ENCODE data around the gene VAMP1.
A peak's percentile ranks its signal among the peaks of the same experiment; 100 is the strongest.
"Not testable (repeated sequence)": the region's sequence is repeated elsewhere in the genome, so short reads cannot be mapped to it uniquely, and the experiment has no call there.

VAMP1 gene

DNA sequence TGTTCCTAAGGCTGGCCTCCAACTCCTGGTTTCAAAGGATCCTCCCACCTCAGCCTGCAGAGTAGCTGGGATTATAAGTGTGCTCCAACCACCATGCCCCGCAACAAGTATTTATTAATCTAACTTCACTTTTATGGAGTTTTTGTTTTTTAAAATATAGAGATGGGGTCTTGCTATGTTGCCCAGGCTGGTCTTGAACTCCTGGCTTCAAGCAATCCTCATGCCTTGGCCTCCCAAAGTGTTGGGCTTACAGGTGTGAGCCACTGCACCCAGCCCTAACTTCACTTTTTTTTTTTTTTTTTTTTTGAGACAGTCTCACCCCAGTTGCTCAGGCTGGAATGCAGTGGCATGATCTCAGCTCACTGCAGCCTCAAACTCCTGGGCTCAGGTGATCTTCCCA is 20.2 kb upstream of the VAMP1 start:
- not testable (repeated sequence) for H3K9ac ChIP-seq (ENCODE audit: low read length); H3K4me3 ChIP-seq (ENCODE audit: low read depth, low read length); H3K9me3 ChIP-seq (ENCODE audit: control insufficient read depth, insufficient read depth, low read depth, low read length); H3K27me3 ChIP-seq (ENCODE audit: control insufficient read depth, insufficient read depth, low read length); H3K4me1 ChIP-seq (ENCODE audit: control insufficient read depth, insufficient read depth, low read length); H3K27ac ChIP-seq (ENCODE audit: low read depth, low read length)
- H3K36me3 ChIP-seq (ENCODE audit: control insufficient read depth, insufficient read depth, low read length) = peaks cover 18% of the 10 kb centered on the region

DNA sequence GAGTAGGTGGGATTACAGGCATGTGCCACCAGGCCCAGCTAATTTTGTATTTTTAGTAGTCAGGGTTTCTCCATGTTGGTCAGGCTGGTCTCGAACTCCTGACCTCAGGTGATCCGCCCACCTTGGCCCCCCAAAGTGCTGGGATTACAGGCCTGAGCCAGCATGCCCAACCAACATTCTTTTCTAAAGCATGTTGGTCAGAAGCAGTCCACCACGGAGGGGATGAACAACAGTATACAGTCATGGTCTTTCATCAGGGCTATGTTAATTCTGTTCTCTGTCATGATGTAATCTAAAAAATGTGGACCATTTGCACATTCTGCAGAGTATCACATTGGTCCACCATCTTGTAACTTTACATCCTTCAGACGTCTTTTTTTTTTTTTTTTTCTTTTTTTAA is 19.0 kb upstream of the VAMP1 start:
- H3K4me3 ChIP-seq (ENCODE audit: low read depth, low read length) = no peak overlapping the region

DNA sequence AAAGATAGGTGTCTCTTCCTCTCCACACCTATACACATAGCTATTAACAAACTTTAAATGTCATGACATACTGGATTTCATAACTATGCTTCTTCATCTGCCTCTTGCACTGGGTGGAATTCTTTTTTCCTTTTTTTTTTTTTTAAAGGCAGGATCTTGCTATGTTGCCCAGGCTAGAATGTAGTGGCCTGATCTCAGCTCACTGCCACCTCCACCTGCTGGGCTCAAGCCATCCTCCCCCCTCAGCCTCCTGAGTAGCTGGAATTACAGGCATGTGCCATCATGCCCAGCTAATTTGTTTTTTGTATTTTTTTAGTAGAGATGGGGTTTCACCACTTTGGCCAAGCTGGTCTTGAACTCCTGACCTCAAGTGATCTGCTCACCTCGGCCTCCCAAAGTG is 17.8 kb upstream of the VAMP1 start:
- H3K9me3 ChIP-seq (ENCODE audit: control insufficient read depth, insufficient read depth, low read depth, low read length) = no peaks in the 10 kb centered on the region
- H3K9ac ChIP-seq (ENCODE audit: low read length) = no peak overlapping the region
- peaks cover 3% of the 10 kb centered on the region; the same call in 1 of the 2 replicates for H3K4me1 ChIP-seq (ENCODE audit: control insufficient read depth, insufficient read depth, low read length)
- peaks cover 9% of the 10 kb centered on the region for H3K36me3 ChIP-seq (ENCODE audit: control insufficient read depth, insufficient read depth, low read length)
- H3K27me3 ChIP-seq (ENCODE audit: control insufficient read depth, insufficient read depth, low read length) = no peaks in the 10 kb centered on the region
- no peak overlapping the region for H3K27ac ChIP-seq (ENCODE audit: low read depth, low read length)
- no peak overlapping the region for H3K4me3 ChIP-seq (ENCODE audit: low read depth, low read length)

More for the DNA sequence above, 19.0 kb upstream of the VAMP1 start:
- Histone ChIP-seq H3K27ac (ENCODE audit: low read depth, low read length) (no peak overlapping the region), H3K9me3 (ENCODE audit: control insufficient read depth, insufficient read depth, low read depth, low read length) (no peaks in the 10 kb centered on the region), H3K27me3 (ENCODE audit: control insufficient read depth, insufficient read depth, low read length) (no peaks in the 10 kb centered on the region), H3K4me1 (ENCODE audit: control insufficient read depth, insufficient read depth, low read length) (peaks cover 3% of the 10 kb centered on the region; the same call in 1 of the 2 replicates), H3K36me3 (ENCODE audit: control insufficient read depth, insufficient read depth, low read length) (peaks cover 9% of the 10 kb centered on the region), H3K9ac (ENCODE audit: low read length) (no peak overlapping the region)

- Histone ChIP-seq H3K36me3 (ENCODE audit: control insufficient read depth, insufficient read depth, low read length) (no peaks in the 10 kb centered on the region), H3K9ac (ENCODE audit: low read length) (no peak overlapping the region), H3K27me3 (ENCODE audit: control insufficient read depth, insufficient read depth, low read length) (no peaks in the 10 kb centered on the region), H3K4me3 (ENCODE audit: low read depth, low read length) (no peak overlapping the region), H3K27ac (ENCODE audit: low read depth, low read length) (no peak overlapping the region), H3K9me3 (ENCODE audit: control insufficient read depth, insufficient read depth, low read depth, low read length) (0 out of 2 replicates have a peak, but pooled peaks cover 4% of the 10 kb centered on the region), H3K4me1 (ENCODE audit: control insufficient read depth, insufficient read depth, low read length) (no peaks in the 10 kb centered on the region)
These were observed 7.9 kb upstream of the VAMP1 start for GRCh38 chr12:6478416-6478815.

DNA sequence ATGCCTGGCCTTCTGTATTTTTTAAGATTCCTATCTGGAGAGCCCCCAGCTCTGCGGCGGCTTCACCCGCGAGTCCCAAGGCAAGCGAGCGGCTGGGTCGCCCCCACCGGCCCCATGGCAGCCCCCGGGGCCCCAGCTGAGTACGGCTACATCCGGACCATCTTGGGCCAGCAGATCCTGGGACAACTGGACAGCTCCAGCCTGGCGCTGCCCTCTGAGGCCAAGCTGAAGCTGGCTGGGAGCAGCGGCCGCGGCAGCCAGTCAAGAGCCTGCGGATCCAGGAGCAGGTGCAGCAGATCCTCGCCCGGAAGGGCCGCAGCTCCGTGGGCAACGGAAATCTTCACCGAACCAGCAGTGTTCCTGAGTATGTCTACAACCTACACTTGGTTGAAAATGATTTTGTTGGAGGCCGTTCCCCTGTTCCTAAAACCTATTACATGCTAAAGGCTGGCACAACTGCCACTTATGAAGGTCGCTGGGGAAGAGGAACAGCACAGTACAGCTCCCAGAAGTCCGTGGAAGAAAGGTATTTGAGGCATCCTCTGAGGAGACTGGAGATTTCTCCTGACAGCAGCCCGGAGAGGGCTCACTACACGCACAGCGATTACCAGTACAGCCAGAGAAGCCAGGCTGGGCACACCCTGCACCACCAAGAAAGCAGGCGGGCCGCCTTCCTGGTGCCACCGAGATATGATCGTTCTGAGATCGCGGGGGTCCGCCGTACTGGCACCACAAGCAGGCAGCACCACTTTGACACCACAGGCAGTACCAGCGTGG is 7.3 kb upstream of the VAMP1 start:
- not testable (repeated sequence) for H3K4me3 ChIP-seq (ENCODE audit: low read depth, low read length); H3K27me3 ChIP-seq (ENCODE audit: control insufficient read depth, insufficient read depth, low read length); H3K27ac ChIP-seq (ENCODE audit: low read depth, low read length); H3K4me1 ChIP-seq (ENCODE audit: control insufficient read depth, insufficient read depth, low read length); H3K36me3 ChIP-seq (ENCODE audit: control insufficient read depth, insufficient read depth, low read length); H3K9me3 ChIP-seq (ENCODE audit: control insufficient read depth, insufficient read depth, low read depth, low read length); H3K9ac ChIP-seq (ENCODE audit: low read length)

DNA sequence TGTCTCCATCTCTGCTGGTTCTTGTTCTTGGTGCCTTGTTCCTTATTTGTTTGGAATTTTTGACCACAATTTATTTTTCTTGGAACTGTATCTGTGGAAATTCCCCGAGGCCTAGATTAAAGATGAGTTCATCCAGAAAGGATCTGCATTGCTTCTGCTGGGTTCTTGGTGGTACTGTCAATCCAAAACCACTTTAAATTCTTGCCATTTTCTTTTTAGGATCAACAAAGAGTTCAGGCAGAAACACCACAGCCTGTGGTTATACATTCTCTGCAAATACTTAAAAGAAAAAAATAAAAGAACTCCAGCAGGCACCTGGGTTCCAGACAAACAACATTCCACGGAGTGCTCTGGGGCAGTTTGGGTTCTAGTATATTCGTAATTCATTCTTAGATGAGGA is 6.0 kb upstream of the VAMP1 start:
- H3K9me3 ChIP-seq (ENCODE audit: control insufficient read depth, insufficient read depth, low read depth, low read length) = 0 out of 2 replicates have a peak, but pooled peaks cover 4% of the 10 kb centered on the region
- no peak overlapping the region for H3K4me3 ChIP-seq (ENCODE audit: low read depth, low read length)
- H3K36me3 ChIP-seq (ENCODE audit: control insufficient read depth, insufficient read depth, low read length) = no peaks in the 10 kb centered on the region
- H3K27ac ChIP-seq (ENCODE audit: low read depth, low read length) = no peak overlapping the region
- no peak overlapping the region for H3K9ac ChIP-seq (ENCODE audit: low read length)
- no peaks in the 10 kb centered on the region for H3K27me3 ChIP-seq (ENCODE audit: control insufficient read depth, insufficient read depth, low read length)
- no peaks in the 10 kb centered on the region for H3K4me1 ChIP-seq (ENCODE audit: control insufficient read depth, insufficient read depth, low read length)

DNA sequence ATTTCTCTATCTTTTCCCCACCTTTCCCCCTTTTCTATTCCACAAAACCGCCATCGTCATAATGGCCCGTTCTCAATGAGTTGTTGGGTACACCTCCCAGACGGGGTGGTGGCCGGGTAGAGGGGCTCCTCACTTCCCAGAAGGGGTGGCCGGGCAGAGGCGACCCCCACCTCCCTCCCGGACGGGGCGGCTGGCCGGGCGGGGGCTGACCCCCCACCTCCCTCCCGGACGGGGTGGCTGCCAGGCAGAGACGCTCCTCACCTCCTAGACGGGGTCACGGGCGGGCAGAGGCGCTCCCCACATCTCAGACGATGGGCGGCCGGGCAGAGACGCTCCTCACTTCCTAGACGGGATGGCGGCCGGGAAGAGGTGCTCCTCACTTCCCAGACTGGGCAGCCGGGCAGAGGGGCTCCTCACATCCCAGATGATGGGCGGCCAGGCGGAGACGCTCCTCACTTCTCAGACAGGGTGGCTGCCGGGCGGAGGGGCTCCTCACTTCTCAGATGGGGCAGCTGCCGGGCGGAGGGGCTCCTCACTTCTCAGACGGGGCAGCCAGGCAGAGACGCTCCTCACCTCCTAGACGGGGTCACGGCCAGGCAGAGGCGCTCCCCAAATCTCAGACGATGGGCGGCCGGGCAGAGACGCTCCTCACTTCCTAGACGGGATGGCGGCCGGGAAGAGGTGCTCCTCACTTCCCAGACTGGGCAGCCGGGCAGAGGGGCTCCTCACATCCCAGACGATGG is 4.9 kb upstream of the VAMP1 start:
- not testable (repeated sequence) for H3K9me3 ChIP-seq (ENCODE audit: control insufficient read depth, insufficient read depth, low read depth, low read length); H3K4me3 ChIP-seq (ENCODE audit: low read depth, low read length); H3K27ac ChIP-seq (ENCODE audit: low read depth, low read length); H3K9ac ChIP-seq (ENCODE audit: low read length); H3K4me1 ChIP-seq (ENCODE audit: control insufficient read depth, insufficient read depth, low read length); H3K27me3 ChIP-seq (ENCODE audit: control insufficient read depth, insufficient read depth, low read length); H3K36me3 ChIP-seq (ENCODE audit: control insufficient read depth, insufficient read depth, low read length)

DNA sequence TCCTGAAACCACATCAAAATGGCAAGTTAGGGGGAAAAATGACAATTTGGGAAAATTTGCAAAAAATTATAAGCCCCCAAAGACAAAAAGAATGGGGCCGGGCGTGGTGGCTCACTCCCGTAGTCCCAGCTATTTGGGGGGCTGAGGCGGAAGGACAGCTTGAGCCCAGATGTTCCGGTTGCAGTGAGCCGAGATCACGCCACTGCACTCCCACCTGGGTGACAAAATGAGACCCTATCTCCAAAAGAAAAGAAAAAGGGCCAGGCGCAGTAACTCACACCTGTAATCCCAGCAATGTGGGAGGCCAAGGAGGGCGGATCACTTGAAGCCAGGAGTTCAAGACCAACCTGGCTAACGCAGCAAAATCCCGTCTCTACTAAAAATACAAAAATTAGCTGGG is 2.0 kb upstream of the VAMP1 start:
- peaks cover 4% of the 10 kb centered on the region; the same call in 1 of the 2 replicates for H3K9me3 ChIP-seq (ENCODE audit: control insufficient read depth, insufficient read depth, low read depth, low read length)
- H3K4me1 ChIP-seq (ENCODE audit: control insufficient read depth, insufficient read depth, low read length) = peaks cover 9% of the 10 kb centered on the region; the same call in 1 of the 2 replicates
- H3K27ac ChIP-seq (ENCODE audit: low read depth, low read length) = no peak overlapping the region
- H3K36me3 ChIP-seq (ENCODE audit: control insufficient read depth, insufficient read depth, low read length) = peaks cover 4% of the 10 kb centered on the region; the same call in 1 of the 2 replicates
- H3K27me3 ChIP-seq (ENCODE audit: control insufficient read depth, insufficient read depth, low read length) = no peaks in the 10 kb centered on the region
- no peak overlapping the region for H3K9ac ChIP-seq (ENCODE audit: low read length)
- no peak overlapping the region for H3K4me3 ChIP-seq (ENCODE audit: low read depth, low read length)

DNA sequence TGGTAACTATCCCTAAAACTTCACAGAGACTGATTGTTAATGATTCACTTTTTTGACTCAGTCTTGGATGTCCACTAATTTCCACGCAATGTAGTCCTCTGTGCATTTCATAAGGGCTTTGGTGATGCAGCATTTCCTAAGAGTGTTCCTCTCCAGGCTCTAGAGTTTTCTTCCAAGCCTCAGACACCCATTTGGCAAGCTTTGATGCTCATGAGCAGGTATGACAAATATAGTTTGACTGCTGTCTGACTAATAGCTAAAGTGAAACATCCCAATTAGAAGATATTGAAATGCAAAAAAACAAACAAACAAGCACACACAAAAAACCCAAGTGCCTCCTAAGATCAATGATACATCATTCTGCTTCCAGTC is 1.5 kb upstream of the VAMP1 start:
- Histone ChIP-seq H3K27ac (ENCODE audit: low read depth, low read length) (no peak overlapping the region), H3K27me3 (ENCODE audit: control insufficient read depth, insufficient read depth, low read length) (no peaks in the 10 kb centered on the region), H3K36me3 (ENCODE audit: control insufficient read depth, insufficient read depth, low read length) (peaks cover 4% of the 10 kb centered on the region; the same call in 1 of the 2 replicates), H3K4me3 (ENCODE audit: low read depth, low read length) (no peak overlapping the region), H3K4me1 (ENCODE audit: control insufficient read depth, insufficient read depth, low read length) (peaks cover 9% of the 10 kb centered on the region; the same call in 1 of the 2 replicates), H3K9ac (ENCODE audit: low read length) (no peak overlapping the region), H3K9me3 (ENCODE audit: control insufficient read depth, insufficient read depth, low read depth, low read length) (peaks cover 4% of the 10 kb centered on the region; the same call in 1 of the 2 replicates)

GRCh38 chr12:6469609-6470374 is 685 bp downstream of the VAMP1 start:
- Histone ChIP-seq H3K27me3 (ENCODE audit: control insufficient read depth, insufficient read depth, low read length) (no peaks in the 10 kb centered on the region), H3K9ac (ENCODE audit: low read length) (peak overlapping the region; percentile 70), H3K27ac (ENCODE audit: low read depth, low read length) (no peak overlapping the region), H3K4me1 (ENCODE audit: control insufficient read depth, insufficient read depth, low read length) (peaks cover 9% of the 10 kb centered on the region; the same call in 1 of the 2 replicates), H3K4me3 (ENCODE audit: low read depth, low read length) (peak overlapping the region; percentile 84), H3K9me3 (ENCODE audit: control insufficient read depth, insufficient read depth, low read depth, low read length) (no peaks in the 10 kb centered on the region; the same call in 1 of the 2 replicates), H3K36me3 (ENCODE audit: control insufficient read depth, insufficient read depth, low read length) (peaks cover 11% of the 10 kb centered on the region)

Measured in HUES6 (cell line).